H9 (cell line): ENCODE data around the gene C1QTNF1. TPM values are rescaled to one million over a fixed set of nuclear protein-coding genes. Genes with fewer than 3 reads are reported as not detected.

Experiments
- DNase-seq: peaks from one replicate; pipeline ENCODE4 v3.0.0-alpha.2; 2017
- H2AFZ ChIP-seq: one replicate; pipeline ENCODE4 v1.6.1; 2013; ENCODE audit warnings: mild to moderate bottlenecking, low read length, control low read depth, moderate library complexity
- H2AK5ac ChIP-seq: 2 replicates; pipeline ENCODE4 v1.6.1; 2013; ENCODE audit warnings: low read length, control low read depth, mixed read lengths; ENCODE audit not compliant: insufficient read length
- H2BK120ac ChIP-seq: one replicate; pipeline ENCODE4 v1.6.1; 2013; ENCODE audit warnings: low read depth, mild to moderate bottlenecking, low read length, control low read depth, inconsistent platforms; ENCODE audit not compliant: poor library complexity, severe bottlenecking
- H2BK12ac ChIP-seq: 2 replicates; pipeline ENCODE4 v1.6.1; 2013; ENCODE audit warnings: low read length, control low read depth, mixed read lengths, low read depth; ENCODE audit not compliant: insufficient read length
- H2BK15ac ChIP-seq: 2 replicates; pipeline ENCODE4 v1.6.1; 2013; ENCODE audit warnings: low read depth, low read length, control low read depth
- H2BK20ac ChIP-seq: one replicate; pipeline ENCODE4 v1.6.1; 2013; ENCODE audit warnings: low read depth, mild to moderate bottlenecking, low read length, control low read depth, inconsistent platforms; ENCODE audit not compliant: poor library complexity, severe bottlenecking
- H2BK5ac ChIP-seq: 2 replicates; pipeline ENCODE4 v1.6.1; 2013; ENCODE audit warnings: low read length, control low read depth, mixed read lengths; ENCODE audit not compliant: insufficient read length
- H3K14ac ChIP-seq: 2 replicates; pipeline ENCODE4 v1.6.1; 2013; ENCODE audit warnings: low read length, control low read depth; ENCODE audit not compliant: insufficient read depth
- H3K18ac ChIP-seq: 2 replicates; pipeline ENCODE4 v1.6.1; 2013; ENCODE audit warnings: low read depth, mild to moderate bottlenecking, mixed read lengths, low read length, control low read depth; ENCODE audit not compliant: insufficient read length
- H3K23ac ChIP-seq: 2 replicates; pipeline ENCODE4 v1.6.1; 2013; ENCODE audit warnings: low read length, control low read depth, mixed read lengths, low read depth; ENCODE audit not compliant: insufficient read length
- H3K23me2 ChIP-seq: 2 replicates; pipeline ENCODE4 v1.6.1; 2013; ENCODE audit warnings: low read depth, mild to moderate bottlenecking, mixed read lengths, low read length, control low read depth; ENCODE audit not compliant: insufficient read length, poor library complexity, severe bottlenecking
- H3K27ac ChIP-seq: 2 replicates; pipeline ENCODE4 v1.5.1; 2013; ENCODE audit warnings: low read length, control low read depth, mixed read lengths, low read depth; ENCODE audit not compliant: insufficient read length
- H3K27me3 ChIP-seq: 2 replicates; pipeline ENCODE4 v1.6.1; 2013; ENCODE audit warnings: low read length, control low read depth, inconsistent platforms; ENCODE audit not compliant: insufficient read depth
- H3K4ac ChIP-seq: 2 replicates; pipeline ENCODE4 v1.6.1; 2013; ENCODE audit warnings: low read depth, mild to moderate bottlenecking, control low read depth, inconsistent platforms, low read length, moderate library complexity
- H3K4me1 ChIP-seq: 2 replicates; pipeline ENCODE4 v1.6.1; 2013; ENCODE audit warnings: low read length, control low read depth, inconsistent platforms; ENCODE audit not compliant: insufficient read depth
- H3K4me2 ChIP-seq: 2 replicates; pipeline ENCODE4 v1.6.1; 2013; ENCODE audit warnings: low read length, control low read depth, mixed read lengths; ENCODE audit not compliant: insufficient read length, insufficient read depth
- H3K56ac ChIP-seq: 2 replicates; pipeline ENCODE4 v1.6.1; 2013; ENCODE audit warnings: low read depth, mild to moderate bottlenecking, mixed read lengths, low read length, control low read depth; ENCODE audit not compliant: insufficient read length
- H3K79me1 ChIP-seq: 2 replicates; pipeline ENCODE4 v1.6.1; 2013; ENCODE audit warnings: low read depth, mild to moderate bottlenecking, moderate library complexity, low read length, control low read depth, inconsistent platforms; ENCODE audit not compliant: insufficient read depth, poor library complexity, severe bottlenecking
- H3K79me2 ChIP-seq: 2 replicates; pipeline ENCODE4 v1.6.1; 2013; ENCODE audit warnings: low read length, control low read depth, inconsistent platforms; ENCODE audit not compliant: insufficient read depth
- H3K9ac ChIP-seq: 2 replicates; pipeline ENCODE4 v1.6.1; 2013; ENCODE audit warnings: low read length, control low read depth, mixed read lengths; ENCODE audit not compliant: insufficient read length; ENCODE audit errors: extremely low read depth
- H3K9me3 ChIP-seq: one replicate; pipeline ENCODE4 v1.6.1; 2013; ENCODE audit warnings: low read depth, low read length, inconsistent platforms; ENCODE audit not compliant: control insufficient read depth
- H3T11ph ChIP-seq: one replicate; pipeline ENCODE4 v1.6.1; 2013; ENCODE audit warnings: mild to moderate bottlenecking, low read length, control low read depth, inconsistent platforms
- H4K20me1 ChIP-seq: one replicate; pipeline ENCODE4 v1.6.1; 2013; ENCODE audit not compliant: control insufficient read depth, insufficient read length, insufficient read depth
- H4K5ac ChIP-seq: 2 replicates; pipeline ENCODE4 v1.6.1; 2013; ENCODE audit warnings: low read depth, mild to moderate bottlenecking, mixed read lengths, low read length, control low read depth; ENCODE audit not compliant: insufficient read length
- H4K8ac ChIP-seq: replicated peaks from 2 replicates; pipeline ENCODE4 v1.6.1; 2013; ENCODE audit warnings: low read length, control low read depth, mixed read lengths, low read depth; ENCODE audit not compliant: insufficient read length
- H4K91ac ChIP-seq: 2 replicates; pipeline ENCODE4 v1.6.1; 2013; ENCODE audit warnings: low read depth, mild to moderate bottlenecking, moderate library complexity, mixed read lengths, low read length, control low read depth; ENCODE audit not compliant: insufficient read length
- H3K27ac Mint-ChIP-seq, 3 experiments: 2 replicates in 2 of 3; 3 replicates in 1 of 3; pipeline ENCODE4 v1.8.0; 2020 to 2021; ENCODE audit warnings: mixed read lengths in 3 of 3, mild to moderate bottlenecking in 1 of 3, moderate library complexity in 1 of 3
- H3K27me3 Mint-ChIP-seq: 2 replicates; pipeline ENCODE4 v1.8.0; 2021; ENCODE audit warnings: low read depth, mild to moderate bottlenecking, moderate library complexity, mixed read lengths
- H3K36me3 Mint-ChIP-seq, 3 experiments: 2 replicates in 2 of 3; 3 replicates in 1 of 3; pipeline ENCODE4 v1.8.0; 2020 to 2021; ENCODE audit warnings: low read depth in 3 of 3, mixed read lengths in 3 of 3; ENCODE audit not compliant: insufficient read depth in 1 of 3
- H3K4me1 Mint-ChIP-seq, 2 experiments: 2 replicates each; pipeline ENCODE4 v1.8.0; 2020; ENCODE audit warnings: mixed read lengths in 2 of 2
- H3K4me3 Mint-ChIP-seq, 2 experiments: 2 replicates in 1 of 2; 3 replicates in 1 of 2; pipeline ENCODE4 v1.8.0; 2020 to 2021; ENCODE audit warnings: mild to moderate bottlenecking in 2 of 2, mixed read lengths in 2 of 2, moderate library complexity in 1 of 2
- H3K9me3 Mint-ChIP-seq, 2 experiments: 2 replicates in 1 of 2; 3 replicates in 1 of 2; pipeline ENCODE4 v1.8.0; 2020; ENCODE audit warnings: mild to moderate bottlenecking in 2 of 2, mixed read lengths in 2 of 2, moderate library complexity in 1 of 2
- CTCF ChIP-seq: fragments of 200-600 bp; sonication (generic); conservative IDR thresholded peaks from 3 replicates; pipeline ENCODE4 v1.8.0; 2021; ENCODE audit warnings: antibody characterized with exemption, mild to moderate bottlenecking
- WGBS: extraction: QIAGEN DNeasy Blood & Tissue Kit; methylation state at CpG from one replicate; pipeline ENCODE4 v1.1.7; 2013; ENCODE audit warnings: missing lambda C conversion rate, low lambda C conversion rate, mixed read lengths; ENCODE audit not compliant: insufficient read length; ENCODE audit errors: extremely low coverage; 5-methylcytosine and 5-hydroxymethylcytosine counted together
- total RNA-seq: library from RNA; stranded (reverse); gene quantifications from 2 replicates; pipeline ENCODE4 v1.2.1, GENCODE V29; 2021

Gene C1QTNF1
- total RNA-seq, 1 experiment from 2014 or later = 0.96 TPM

- no CpG with 5 or more reads among the region's 16 CpGs for WGBS
- peaks cover 9 to 27% of the 10 kb centered on the region in 2 experiments for H3K4me1 Mint-ChIP-seq
- no peaks in the 10 kb centered on the region for H4K20me1 ChIP-seq
- H3K79me2 ChIP-seq = no peaks in the 10 kb centered on the region
- H3K9me3 ChIP-seq = no peaks in the 10 kb centered on the region
- H3K18ac ChIP-seq = no peak within 1 kb of the TSS
- H2BK12ac ChIP-seq = no peak within 1 kb of the TSS
- H2BK120ac ChIP-seq = no peak within 1 kb of the TSS
- H3K27me3 ChIP-seq = no peaks in the 10 kb centered on the region
- H3K4ac ChIP-seq = no peak within 1 kb of the TSS
- H2AK5ac ChIP-seq = no peak within 1 kb of the TSS
- no peak within 1 kb of the TSS for H3K56ac ChIP-seq
- no peak within 1 kb of the TSS for H3K14ac ChIP-seq
- H4K91ac ChIP-seq = no peak within 1 kb of the TSS
- no peak within 1 kb of the TSS for H4K5ac ChIP-seq
- H3K4me1 ChIP-seq = no peaks in the 10 kb centered on the region; the same call in 1 of the 2 replicates
- H3K4me2 ChIP-seq = no peak within 1 kb of the TSS
- no peak within 1 kb of the TSS for H2BK5ac ChIP-seq
- no peak within 1 kb of the TSS; a peak in 1 of 7 replicates for H3K27ac Mint-ChIP-seq
- H3K23me2 ChIP-seq = no peaks in the 10 kb centered on the region
- peaks cover 0 to 2% (median 0%) of the 10 kb centered on the region in 3 experiments; a peak in 3 of 7 replicates for H3K36me3 Mint-ChIP-seq
- no peak within 1 kb of the TSS for H3K27ac ChIP-seq
- peak; percentile 76 for DNase-seq
- H3K9ac ChIP-seq = no peak within 1 kb of the TSS
- no peaks in the 10 kb centered on the region for H3K9me3 Mint-ChIP-seq
- H3T11ph ChIP-seq = no peak within 1 kb of the TSS
- no peaks in the 10 kb centered on the region for H3K79me1 ChIP-seq
- peaks cover 10% of the 10 kb centered on the region for H3K27me3 Mint-ChIP-seq
- H2BK15ac ChIP-seq = no peak within 1 kb of the TSS
- no peak within 1 kb of the TSS for H2AFZ ChIP-seq
- H3K23ac ChIP-seq = no peak within 1 kb of the TSS
- H3K4me3 Mint-ChIP-seq = peak within 1 kb of the TSS; percentile 35 to 55; a peak in 4 of 5 replicates
- H2BK20ac ChIP-seq = no peak within 1 kb of the TSS
- TF ChIP-seq CTCF = no peak
- H4K8ac ChIP-seq = no peak within 1 kb of the TSS
These were observed 44.0 kb upstream of the C1QTNF1 start, which contains the start of gene LGALS3BP for GRCh38 chr17:78979780-78980623. LGALS3BP (minus strand) TSS chr17:78979923; CDS start chr17:78977191, 2,732 bp downstream.
